NCI-H146 (cell line): ENCODE measurements around the gene KRT76.
"Not testable (repeated sequence)": the region's sequence is repeated elsewhere in the genome, so short reads cannot be mapped to it uniquely, and the experiment has no call there.

ENCODE experiments used
- DNase-seq: peaks from one replicate; lab custom pipeline; 2025; lab: John Stamatoyannopoulos, UW

The KRT76 gene

DNA sequence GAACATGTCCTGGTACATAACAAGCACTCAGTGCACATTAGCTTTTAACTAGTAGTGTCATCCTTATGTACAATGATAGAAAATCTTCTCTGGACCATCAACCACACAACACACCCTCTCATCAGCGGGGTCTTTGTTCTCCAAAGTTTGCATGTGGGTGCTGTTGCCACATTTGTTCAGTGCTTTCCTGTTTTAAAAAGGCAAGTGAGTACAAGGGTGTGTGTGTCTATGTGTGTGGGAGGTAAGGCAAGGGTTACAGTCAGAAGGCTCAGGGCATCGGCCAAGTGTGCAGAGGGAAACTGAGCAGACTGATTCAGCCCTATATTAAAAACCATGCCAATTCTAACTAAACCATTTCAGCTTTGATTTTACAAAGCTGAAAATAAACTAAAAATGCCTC, 17.9 kb downstream of the KRT76 start:
- no peak for DNase-seq

DNA sequence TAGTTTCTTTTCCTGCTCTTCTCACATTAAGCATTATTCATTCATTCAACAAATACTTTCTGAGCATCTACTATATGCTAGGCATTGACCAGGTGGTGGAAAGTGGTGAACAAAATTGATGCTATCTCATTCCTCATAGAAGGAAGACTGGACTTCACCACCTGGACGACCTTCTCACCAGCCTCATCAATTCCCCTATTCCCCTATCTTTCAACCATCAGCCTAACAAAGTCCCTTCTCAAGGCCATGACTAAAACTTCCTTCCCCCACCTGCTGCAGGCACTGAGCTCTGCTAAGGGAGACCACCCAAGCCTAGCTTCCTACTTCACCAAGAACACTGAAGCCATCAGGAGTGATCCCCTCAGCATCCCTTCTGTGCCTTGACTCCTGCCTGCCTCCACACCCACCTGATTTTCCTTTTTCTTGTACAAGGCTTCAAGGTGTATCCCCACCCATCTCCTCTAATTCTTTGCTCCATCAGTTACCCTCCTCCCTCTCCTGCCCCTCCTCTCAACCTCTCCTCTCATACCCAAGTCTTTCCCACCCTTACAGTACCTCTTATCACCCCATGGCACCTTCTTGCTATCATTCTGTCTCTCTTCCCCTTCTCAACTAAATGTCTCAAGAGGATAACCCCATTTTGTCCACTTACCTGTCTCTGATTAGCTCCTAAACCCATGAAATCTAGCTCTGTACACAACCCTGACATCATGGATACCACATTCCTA, 19.5 kb downstream of the KRT76 start:
- DNase-seq, result no peak

DNA sequence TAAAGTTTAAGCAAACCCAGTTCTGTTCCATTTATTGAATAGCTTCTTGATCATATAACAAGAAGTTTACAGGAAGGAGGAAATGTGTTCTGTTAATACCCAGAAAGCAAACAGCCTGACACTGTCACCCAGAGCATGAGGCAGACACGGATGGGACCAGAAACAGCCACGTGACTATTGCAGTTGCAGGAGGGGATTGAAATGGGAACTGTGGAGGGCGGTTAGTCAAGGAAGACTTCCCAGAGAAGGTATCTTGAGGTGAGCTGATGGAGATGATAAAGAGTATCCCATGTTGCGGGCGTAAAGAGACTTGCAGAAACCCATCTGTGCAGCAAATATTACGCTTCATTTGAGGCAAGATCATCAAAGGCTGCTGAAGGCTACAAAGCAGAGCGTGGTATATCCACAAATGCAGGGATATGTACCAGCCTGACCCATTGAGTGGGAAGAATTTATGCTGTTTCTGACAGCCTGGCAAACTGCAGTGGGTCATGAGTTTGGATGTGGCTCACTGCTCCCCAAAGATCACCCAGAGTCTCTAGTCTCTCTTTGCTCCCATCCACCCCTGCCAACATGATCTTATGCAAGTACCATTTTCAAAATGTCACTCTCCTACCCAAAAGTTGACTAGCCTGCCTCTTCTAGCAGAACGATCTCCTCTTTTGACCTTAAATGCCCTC, 20.7 kb downstream of the KRT76 start:
- DNase-seq, result no peak

DNA sequence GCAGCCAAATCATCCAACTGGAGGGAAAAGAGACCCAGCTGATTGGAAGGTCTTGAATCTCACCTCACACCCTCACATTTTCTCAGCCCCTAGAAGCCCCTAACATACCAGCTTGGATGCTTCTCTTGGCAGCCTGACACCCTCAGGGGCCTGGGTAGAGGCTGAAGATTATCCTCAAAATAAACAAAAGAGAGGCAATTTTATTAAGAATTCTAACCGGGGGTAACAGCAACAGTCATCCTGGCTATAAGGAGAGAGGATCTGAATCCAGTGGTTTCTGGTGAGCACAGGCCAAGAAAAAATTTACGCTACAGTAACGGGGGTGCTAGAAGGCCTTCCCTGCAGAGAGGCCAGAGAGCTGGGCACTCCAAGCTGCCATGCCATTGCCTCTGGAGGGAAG, 21.6 kb downstream of the KRT76 start:
- DNase-seq, result no peak

DNA sequence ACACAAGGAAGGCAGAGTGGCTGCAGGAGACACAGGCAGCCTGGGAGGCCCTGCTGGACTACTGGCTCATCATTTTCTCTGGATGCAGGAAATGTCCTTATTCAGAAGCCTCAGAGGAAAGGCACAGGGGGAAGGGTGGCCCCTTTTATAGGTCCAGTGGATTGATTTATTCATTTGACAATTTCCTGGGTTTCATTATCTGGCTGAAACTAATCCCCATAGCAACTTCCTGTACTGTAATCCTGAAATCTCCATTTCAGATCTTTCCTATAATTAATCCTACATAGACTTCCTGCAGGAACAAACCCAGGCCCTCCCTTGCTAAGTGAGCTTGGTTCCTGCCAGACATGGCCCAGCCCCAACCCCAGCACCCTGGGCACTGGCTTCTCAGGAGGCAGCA, 23.0 kb downstream of the KRT76 start:
- no peak for DNase-seq

DNA sequence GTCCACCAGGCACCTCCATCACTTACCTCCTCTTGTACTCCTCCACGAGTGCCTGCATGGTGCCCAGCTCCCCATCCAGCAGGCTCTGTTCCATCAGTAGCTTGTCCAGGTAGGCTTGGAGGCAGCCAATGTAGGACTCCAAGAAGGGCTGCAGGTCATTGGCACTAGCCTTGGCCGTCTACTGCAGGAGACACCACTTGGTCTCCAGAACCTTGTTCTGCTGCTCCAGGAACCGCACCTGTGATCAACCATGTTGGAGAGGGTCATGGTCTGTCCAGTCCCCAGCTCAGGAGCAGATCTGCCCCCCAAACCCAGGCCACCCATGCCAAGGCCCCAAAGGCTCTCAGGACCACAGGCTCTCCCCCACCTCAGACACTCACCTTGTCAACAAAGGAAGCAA, 23.9 kb downstream of the KRT76 start:
- DNase-seq, result no peak

DNA sequence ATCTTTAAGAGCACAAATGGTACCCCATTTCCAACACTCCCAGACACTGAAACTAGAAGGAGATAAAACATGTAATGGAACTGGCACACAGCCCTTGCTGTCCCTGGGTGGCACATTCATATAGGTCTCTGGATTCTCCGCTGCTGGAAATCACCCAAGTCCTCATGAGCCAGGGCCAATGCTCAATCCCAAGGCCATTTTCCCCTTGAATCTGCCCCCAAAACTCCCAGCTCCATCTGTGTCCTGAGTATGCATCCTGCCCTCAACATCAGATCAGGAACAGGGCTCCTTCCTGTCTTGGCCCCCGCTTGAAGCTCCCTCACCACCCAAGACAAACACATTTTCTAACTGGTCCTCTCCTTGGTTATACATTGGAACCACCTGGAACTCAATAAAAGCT, 24.6 kb downstream of the KRT76 start:
- no peak for DNase-seq

DNA sequence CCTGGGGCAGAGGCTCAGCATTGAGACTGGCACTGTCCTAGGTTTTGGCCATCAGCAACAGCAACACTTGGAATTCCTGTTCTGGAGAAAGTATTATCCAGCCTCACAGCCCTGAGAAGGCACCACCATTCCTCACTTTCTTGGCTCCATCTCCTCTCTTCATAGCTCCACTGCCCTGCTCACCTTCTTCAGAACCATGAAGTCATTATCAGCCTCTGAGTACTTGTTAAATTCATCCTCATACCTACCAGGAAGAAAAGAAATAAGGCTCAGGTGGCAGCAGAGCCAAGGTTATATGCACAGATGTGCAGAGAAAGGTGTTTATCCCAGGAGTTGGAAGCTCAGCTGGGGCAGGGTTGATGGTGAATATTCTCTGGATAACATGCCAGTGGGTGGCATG, 25.4 kb downstream of the KRT76 start:
- no peak for DNase-seq

DNA sequence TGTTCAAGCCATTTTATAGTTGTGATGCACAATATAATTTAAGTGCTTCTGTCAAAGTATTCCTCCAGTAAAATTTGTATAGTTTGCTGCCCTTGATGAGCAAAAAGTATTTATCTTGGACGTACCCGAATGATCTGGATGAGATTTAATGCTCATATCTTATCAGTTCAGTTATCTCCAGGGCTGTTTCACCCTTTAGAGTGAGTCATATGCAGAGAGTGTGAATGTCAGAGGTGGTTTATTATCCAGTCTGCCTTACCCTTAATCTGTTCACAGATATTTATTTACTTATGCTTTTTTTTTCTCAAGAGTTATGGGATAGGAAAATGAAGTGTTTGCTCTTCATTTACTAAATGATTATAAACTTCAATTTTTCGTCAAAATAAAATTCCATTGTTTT, 26.6 kb downstream of the KRT76 start:
- not testable (repeated sequence) for DNase-seq

DNA sequence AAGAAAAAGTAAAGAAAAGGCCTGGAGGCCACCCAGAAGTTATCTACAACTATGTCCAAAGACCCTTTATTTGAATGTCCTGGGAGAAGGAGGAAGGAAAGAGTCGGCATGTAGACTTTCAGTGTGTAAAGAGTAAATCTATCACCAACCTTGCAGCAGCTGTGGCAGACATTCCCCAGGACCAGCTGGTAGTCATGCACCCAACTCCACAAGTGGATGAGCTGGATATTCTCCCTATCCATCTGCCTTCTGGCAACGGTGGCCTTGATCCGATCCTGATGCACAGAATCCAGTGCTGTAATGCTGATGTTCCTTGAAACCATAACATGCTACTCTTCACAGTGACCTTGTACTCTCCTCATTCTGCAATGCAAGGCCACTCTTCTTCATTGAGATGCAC, 27.3 kb downstream of the KRT76 start:
- DNase-seq, result no peak

DNA sequence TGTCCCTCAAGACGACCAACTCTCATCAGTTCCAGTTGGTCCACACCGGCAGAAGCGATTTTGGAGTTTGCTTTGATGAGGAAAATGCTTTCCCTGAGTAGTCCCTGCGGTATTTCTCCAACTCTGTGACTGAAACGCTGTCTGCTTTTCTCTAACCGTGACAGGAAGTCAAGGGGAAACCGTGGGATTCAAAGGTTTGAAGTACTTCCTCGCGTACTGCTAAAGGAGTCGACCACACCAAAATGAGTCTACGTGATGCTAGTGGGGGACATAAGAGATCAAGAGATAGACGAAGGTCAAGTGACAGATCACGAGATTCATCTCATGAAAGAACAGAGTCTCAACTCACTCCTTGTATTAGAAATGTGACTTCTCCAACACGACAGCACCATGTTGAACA, 28.6 kb downstream of the KRT76 start:
- no peak for DNase-seq

DNA sequence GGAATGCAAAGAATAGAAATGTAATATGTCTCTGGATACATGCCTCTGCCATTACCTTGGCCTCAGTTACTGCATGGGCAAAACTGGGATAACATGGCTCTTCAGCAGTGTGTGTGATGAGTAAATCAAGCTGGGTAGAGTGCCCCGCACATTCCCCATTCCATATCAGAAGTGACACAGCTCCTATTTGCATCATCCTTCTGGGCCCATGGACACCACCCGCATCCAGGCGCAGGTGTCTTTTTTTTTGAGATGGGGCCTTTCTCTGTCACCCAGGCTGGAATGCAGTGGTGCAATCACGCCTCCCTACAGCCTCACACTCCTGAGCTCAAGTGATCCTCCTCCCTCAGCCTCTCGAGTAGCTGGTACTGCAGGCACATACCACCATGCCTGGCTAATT, 31.6 kb downstream of the KRT76 start:
- DNase-seq, result no peak

DNA sequence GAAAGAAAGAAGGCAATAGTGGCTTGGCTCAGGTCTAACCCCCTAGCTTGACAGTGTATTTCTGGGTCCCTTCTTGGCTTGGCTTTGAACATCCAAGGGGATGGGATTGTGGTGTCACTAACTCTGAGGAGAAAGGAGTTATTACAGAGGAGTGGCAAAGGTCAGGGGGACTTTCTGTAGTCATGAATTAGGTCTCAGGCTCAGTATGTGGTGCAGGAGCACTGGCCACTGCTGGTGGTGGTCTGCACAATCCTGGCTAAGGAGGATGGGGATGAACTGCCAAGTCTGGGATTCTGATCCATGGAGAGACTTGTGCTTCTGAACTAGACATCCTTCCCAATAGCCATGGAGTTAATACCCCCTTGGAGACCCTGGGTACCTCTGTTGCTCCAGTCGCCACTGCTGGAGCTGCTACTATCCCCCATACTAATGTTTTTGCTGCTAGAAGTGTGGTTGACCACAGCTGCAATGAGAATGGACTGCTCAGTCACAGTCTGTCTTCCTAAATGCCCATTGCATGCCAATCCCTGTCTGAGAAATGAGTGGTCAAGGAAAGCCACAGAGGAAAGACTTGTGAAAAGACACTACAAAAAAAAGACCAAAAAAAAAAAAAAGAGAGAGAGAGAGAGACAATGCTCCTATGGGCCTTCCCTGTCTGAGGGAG, 32.5 kb downstream of the KRT76 start:
- no peak for DNase-seq

DNA sequence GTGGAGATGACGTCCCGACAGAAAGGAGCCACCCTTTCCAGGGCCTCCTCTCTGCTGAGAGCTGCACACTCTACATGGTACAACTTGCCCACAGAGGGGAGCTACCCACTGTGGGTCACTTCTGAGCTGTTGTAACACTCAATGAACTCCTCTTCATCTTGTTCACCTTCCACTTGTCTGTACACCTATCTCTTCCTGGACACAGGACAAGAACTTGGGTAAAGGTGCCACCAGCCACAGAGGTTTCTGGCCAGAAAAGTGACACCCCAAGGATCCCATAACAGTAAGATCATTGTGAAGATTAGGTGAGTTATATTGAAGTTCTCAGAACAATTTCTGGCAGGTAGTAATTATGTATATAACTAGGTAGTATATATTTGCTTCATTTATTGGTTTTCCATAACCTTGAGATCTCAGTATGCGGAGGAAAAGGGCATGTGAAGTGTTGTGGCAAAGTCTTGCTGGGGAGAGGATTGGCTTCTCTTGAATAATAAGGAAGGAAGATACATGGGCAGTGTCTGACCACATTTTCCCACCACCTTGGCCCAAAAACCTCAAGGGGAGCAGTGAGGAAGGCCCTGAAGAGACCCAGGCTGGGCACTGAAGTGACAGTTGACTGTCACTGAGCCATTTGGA, 34.2 kb downstream of the KRT76 start:
- DNase-seq, result no peak

DNA sequence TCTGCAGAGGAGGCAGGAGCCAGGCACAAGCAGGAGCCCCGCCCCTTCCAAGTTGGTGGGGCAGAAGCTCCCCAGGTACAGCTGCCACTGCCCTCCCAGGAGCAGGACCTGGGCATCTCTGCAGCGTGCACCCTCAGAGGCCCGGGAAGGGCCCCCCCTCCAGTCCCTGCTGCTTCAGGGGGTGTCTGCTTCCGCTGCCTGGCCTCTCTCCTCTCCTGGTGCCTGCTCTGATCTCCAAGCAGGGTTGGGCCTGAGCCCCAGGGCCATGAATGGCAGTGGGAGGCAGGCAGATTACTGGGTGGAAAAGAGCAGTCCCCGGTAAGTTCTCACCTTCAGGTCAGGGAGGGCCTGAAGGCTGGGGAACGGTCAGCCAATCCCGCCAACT, 35.0 kb downstream of the KRT76 start:
- DNase-seq, result no peak

DNA sequence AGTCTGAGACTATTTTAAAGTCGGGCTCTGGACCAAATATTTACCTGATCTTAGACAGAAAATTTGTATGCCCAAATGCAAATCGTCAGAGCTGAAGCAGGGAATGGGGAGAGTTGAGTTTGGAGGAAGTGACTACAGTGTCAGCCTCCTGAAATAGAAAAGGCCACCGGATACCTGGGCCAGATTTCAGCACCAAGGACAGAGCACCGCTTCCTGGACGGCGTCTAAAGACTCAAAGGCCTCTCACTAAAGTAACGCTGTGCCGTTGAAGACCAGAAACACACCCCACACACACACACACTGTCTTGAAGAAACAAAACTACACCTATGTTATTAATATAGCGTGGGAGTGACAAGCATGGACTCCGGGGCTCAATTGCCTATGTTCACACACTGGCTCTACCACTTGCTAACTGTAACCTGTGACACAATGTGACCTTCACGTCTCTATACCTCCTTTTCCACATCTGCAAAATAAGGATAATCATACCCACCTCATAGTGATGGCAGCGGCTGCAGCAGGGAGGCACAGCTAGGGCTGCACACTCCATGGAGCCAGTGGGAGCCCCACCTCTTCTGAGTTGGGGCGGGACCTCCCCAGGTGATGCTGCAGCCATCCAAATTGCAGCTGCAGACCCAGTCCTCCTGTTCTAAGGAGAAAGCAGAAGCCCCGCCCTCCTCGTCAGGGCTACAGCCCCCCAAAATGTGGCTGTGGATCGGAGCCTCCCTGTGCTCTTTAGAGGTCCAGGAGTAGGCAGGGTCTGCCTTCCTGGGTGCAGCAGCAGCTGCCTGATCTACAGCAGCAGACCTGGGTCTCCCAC, 35.6 kb downstream of the KRT76 start:
- DNase-seq, result no peak

DNA sequence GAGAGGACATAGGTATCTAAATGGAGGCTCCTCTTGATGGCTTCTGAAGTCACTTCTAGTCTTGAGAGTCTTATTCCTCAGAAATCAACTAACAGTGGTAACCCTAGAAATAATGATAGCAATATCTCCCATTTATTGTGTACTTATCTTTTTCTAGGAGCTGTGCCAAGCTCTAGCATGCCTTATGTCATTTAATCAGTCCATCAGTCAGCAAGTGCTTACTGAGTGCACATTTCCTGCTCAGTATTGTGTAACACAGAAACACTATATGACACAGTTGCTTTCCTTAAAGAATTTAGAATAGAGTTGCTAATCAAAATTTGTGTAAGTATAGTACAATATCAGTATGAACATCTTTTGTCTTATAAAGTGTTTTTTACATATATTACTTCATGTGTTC, 36.6 kb downstream of the KRT76 start:
- DNase-seq, result no peak

DNA sequence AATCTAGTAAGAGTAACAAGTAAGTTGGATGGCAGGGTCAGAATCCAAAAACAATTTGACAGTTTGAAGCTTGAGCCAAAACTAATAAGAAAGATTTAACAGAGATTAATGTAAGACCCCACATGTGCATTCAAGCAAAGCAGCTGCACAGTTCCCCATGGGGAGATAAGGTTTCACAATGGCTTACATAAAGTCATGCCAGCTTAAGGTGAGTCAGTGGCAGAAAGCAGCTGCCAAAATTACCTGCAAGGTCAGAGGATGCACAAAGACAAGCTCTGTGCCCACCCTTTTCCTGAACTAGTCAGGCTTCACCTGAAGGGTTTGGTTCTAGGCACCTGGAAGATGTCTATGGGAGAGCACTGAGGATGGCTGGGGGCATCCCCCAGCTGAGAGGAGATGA, 37.2 kb downstream of the KRT76 start:
- DNase-seq, result no peak

DNA sequence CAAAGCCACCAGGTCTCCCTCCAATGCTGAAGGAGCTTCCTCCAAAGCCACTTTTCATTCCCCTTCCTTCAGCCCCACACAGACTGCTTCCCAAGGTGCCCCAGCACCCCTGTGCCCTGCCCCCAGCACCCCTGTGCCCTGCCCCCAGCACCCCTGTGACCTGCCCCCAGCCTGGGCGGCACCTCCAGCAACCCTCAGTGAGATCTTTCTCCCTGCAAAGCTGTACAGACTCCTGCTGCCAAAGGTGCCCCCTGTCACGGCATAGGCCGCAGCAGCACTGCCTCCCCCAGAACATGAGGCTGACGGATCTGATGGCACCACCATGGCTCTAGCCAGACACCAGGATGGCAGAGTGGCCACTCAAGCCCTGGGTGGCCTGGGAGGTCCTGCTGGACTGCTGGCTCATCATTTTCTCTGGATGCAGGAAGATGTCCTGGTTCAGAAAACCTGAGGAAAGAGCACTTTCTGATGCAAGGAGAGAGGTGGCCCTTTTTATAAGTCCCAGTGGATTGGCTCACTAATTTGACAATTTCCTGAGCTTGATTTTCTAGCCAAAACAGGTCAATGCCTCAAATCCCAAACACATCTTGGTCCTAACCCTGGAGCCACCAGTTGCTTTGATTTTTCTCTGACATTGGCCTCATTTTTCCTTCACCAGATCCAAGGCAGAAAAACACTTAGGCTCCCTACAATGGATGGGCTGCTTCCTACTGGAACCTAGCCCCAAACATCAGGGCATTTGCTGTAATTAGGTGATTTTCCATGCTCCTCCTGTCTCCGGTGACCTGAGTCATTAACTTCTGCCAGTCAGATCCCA, 41.1 kb downstream of the KRT76 start:
- DNase-seq, result no peak

DNA sequence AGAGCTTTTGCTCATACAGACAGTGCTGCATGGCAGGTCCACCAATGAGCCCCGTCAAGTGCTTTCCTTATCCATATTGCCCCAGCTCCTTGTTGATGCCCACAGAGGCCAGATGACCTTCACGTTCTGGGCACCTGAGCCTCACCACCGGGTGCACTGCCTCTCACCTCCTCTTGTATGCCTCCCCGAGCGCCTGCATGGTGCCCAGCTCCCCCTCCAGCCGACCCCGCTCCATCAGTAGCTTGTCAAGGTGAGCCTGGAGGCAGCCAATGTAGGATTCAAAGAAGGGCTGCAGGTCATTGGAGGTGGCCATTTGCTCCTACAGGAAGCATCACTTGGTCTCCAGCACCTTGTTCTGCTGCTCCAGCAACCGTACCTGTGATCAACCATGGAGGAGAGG, 42.0 kb downstream of the KRT76 start:
- no peak for DNase-seq

DNA sequence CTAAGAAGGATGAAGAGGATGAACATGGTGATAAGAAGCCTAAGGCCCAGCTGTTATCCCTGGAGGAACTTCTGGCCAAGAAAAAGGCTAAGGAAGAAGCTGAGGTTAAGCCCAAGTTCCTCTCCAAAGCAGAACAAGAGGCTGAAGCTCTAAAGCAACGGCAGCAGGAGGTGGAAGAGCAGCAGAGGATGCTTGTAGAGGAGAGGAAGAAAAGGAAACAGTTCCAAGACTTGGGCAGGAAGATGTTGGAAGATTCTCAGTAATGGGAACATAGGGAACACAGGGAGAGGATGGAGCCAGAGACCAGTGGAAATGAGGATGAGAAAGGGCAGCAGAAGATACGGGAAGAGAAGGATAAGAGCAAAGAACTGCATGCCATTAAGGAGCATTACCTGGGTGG, 46.4 kb downstream of the KRT76 start:
- no peak for DNase-seq
